GM04504 (cell line): ENCODE measurements around the gene RNU5B-1.

Source experiments
- DNase-seq: peaks from one replicate; pipeline ENCODE4 v3.0.0-alpha.2; 2012; ENCODE audit warnings: low read depth

Gene RNU5B-1

GRCh38 chr15:65289261-65289854, 15.1 kb upstream of the RNU5B-1 start:
- DNase-seq, result no peak

- no peak for DNase-seq
These were observed 14.2 kb upstream of the RNU5B-1 start for GRCh38 chr15:65290228-65290627.

- no peak for DNase-seq
These were observed 11.4 kb upstream of the RNU5B-1 start for GRCh38 chr15:65292938-65293518.

- DNase-seq, result no peak
These were observed 5.7 kb upstream of the RNU5B-1 start for GRCh38 chr15:65298731-65299130.

- no peak for DNase-seq
These were observed 3.5 kb upstream of the RNU5B-1 start for GRCh38 chr15:65300924-65301441.

GRCh38 chr15:65302061-65302460, 2.4 kb upstream of the RNU5B-1 start:
- DNase-seq, result no peak

- DNase-seq, result no peak
These were observed 643 bp upstream of the RNU5B-1 start for GRCh38 chr15:65303687-65304380.

- DNase-seq, result no peak
These were observed 777 bp downstream of the RNU5B-1 start for GRCh38 chr15:65305150-65305758.

- DNase-seq, result no peak
These were observed 1.3 kb downstream of the RNU5B-1 start for GRCh38 chr15:65305776-65306175.

GRCh38 chr15:65306551-65306950, 2.1 kb downstream of the RNU5B-1 start:
- DNase-seq, result no peak

GRCh38 chr15:65307978-65308377, 3.5 kb downstream of the RNU5B-1 start:
- no peak for DNase-seq

GRCh38 chr15:65309882-65310418, 5.5 kb downstream of the RNU5B-1 start:
- DNase-seq, result no peak

GRCh38 chr15:65310431-65311137, 6.1 kb downstream of the RNU5B-1 start:
- no peak for DNase-seq

- no peak for DNase-seq
These were observed 7.3 kb downstream of the RNU5B-1 start for GRCh38 chr15:65311760-65312159.

GRCh38 chr15:65312400-65312916, 8.0 kb downstream of the RNU5B-1 start:
- DNase-seq, result no peak

GRCh38 chr15:65318870-65319356, 14.4 kb downstream of the RNU5B-1 start:
- peak; percentile 46 for DNase-seq

- no peak for DNase-seq
These were observed 18.6 kb downstream of the RNU5B-1 start for GRCh38 chr15:65323071-65323511.

- DNase-seq, result no peak
These were observed 21.6 kb downstream of the RNU5B-1 start for GRCh38 chr15:65326117-65326526.

- DNase-seq, result no peak
These were observed 22.3 kb downstream of the RNU5B-1 start for GRCh38 chr15:65326818-65327217.

GRCh38 chr15:65327651-65328393, 23.3 kb downstream of the RNU5B-1 start:
- DNase-seq, result no peak
